Mononuclear cell (primary cell): ENCODE results near the gene ACSS2. TPM values are rescaled to one million over a fixed set of nuclear protein-coding genes. Genes with fewer than 3 reads are reported as not detected.

ENCODE experiments used
- H3K27me3 ChIP-seq: 2 replicates; pipeline ENCODE4 v1.6.0; 2011; ENCODE audit warnings: low read length, control low read depth; ENCODE audit not compliant: insufficient read depth
- H3K4me1 ChIP-seq: 2 replicates; pipeline ENCODE4 v1.5.1; 2011; ENCODE audit warnings: mild to moderate bottlenecking, low read length, control low read depth; ENCODE audit not compliant: insufficient read depth
- H3K4me3 ChIP-seq: 2 replicates; pipeline ENCODE4 v1.5.1; 2011; ENCODE audit warnings: mild to moderate bottlenecking, low read length, moderate library complexity
- H3K9me3 ChIP-seq: 2 replicates; pipeline ENCODE4 v1.5.1; 2011; ENCODE audit warnings: low read depth, mild to moderate bottlenecking, control low read depth, low read length
- total RNA-seq: library from RNA; depleted of rRNA; stranded (reverse); fragments of >200 nt; gene quantifications from one replicate; pipeline ENCODE4 v1.2.3, GENCODE V29; 2012

The ACSS2 gene
- total RNA-seq, 1 donor: 18.4 TPM

- Histone ChIP-seq H3K4me1 (no peaks in the 10 kb centered on the region), H3K9me3 (no peaks in the 10 kb centered on the region), H3K4me3 (no peak overlapping the region), H3K27me3 (no peaks in the 10 kb centered on the region)
Measured at GRCh38 chr20:34967421-34967820, 91.0 kb downstream of the ACSS2 start.

- H3K4me1 ChIP-seq: no peaks in the 10 kb centered on the region
- no peak overlapping the region for H3K4me3 ChIP-seq
- H3K27me3 ChIP-seq: no peaks in the 10 kb centered on the region
- no peaks in the 10 kb centered on the region for H3K9me3 ChIP-seq
Measured at GRCh38 chr20:34968042-34968775, 91.8 kb downstream of the ACSS2 start.

- H3K4me1 ChIP-seq: no peaks in the 10 kb centered on the region
- H3K4me3 ChIP-seq: no peak overlapping the region
Measured at GRCh38 chr20:34970193-34970840, 93.9 kb downstream of the ACSS2 start.

GRCh38 chr20:34970846-34971560 is 94.6 kb downstream of the ACSS2 start:
- H3K4me1 ChIP-seq: no peaks in the 10 kb centered on the region
- no peak overlapping the region for H3K4me3 ChIP-seq

More at GRCh38 chr20:34970193-34970840, 93.9 kb downstream of the ACSS2 start:
- no peaks in the 10 kb centered on the region for H3K27me3 ChIP-seq
- no peaks in the 10 kb centered on the region for H3K9me3 ChIP-seq

GRCh38 chr20:34971561-34972235 is 95.3 kb downstream of the ACSS2 start:
- H3K4me3 ChIP-seq: no peak overlapping the region
- no peaks in the 10 kb centered on the region for H3K4me1 ChIP-seq
- no peaks in the 10 kb centered on the region for H3K9me3 ChIP-seq
- H3K27me3 ChIP-seq: no peaks in the 10 kb centered on the region

More at GRCh38 chr20:34970846-34971560, 94.6 kb downstream of the ACSS2 start:
- H3K9me3 ChIP-seq: no peaks in the 10 kb centered on the region
- H3K27me3 ChIP-seq: no peaks in the 10 kb centered on the region

GRCh38 chr20:34974246-34974645 is 97.8 kb downstream of the ACSS2 start:
- Histone ChIP-seq H3K4me3 (no peak overlapping the region), H3K4me1 (no peaks in the 10 kb centered on the region), H3K27me3 (no peaks in the 10 kb centered on the region), H3K9me3 (no peaks in the 10 kb centered on the region)

GRCh38 chr20:34976286-34976685 is 99.9 kb downstream of the ACSS2 start:
- H3K4me3 ChIP-seq: no peak overlapping the region
- no peaks in the 10 kb centered on the region for H3K4me1 ChIP-seq
- no peaks in the 10 kb centered on the region for H3K9me3 ChIP-seq
- H3K27me3 ChIP-seq: no peaks in the 10 kb centered on the region

Other genes with a start within 250 kb of the ACSS2 start
- gene PIGU, start 199.5 kb upstream of the ACSS2 start, total RNA-seq: 4.3 TPM
- 7.7 TPM for gene TP53INP2, start 172.3 kb upstream of the ACSS2 start, total RNA-seq
- 12.2 TPM for gene NCOA6, start 51.0 kb upstream of the ACSS2 start, total RNA-seq
- 5.1 TPM for gene GGT7, start 3.8 kb upstream of the ACSS2 start, total RNA-seq
- gene GSS, start 79.2 kb downstream of the ACSS2 start, total RNA-seq: 17.2 TPM
- under 0.01 TPM for gene MYH7B, start 79.3 kb downstream of the ACSS2 start, total RNA-seq
- gene TRPC4AP, start 216.2 kb downstream of the ACSS2 start, total RNA-seq: 55.3 TPM